ENCODE results near the gene TMEM170A. TPM values are rescaled to one million over a fixed set of nuclear protein-coding genes. Genes with fewer than 3 reads are reported as not detected.

Gene TMEM170A
- total and polyA plus RNA-seq, 2 of the 13 experiments (the other 11 are each of a cell fraction or from before 2014, with no cell fraction given) = 35.7 to 39.7 TPM

DNA sequence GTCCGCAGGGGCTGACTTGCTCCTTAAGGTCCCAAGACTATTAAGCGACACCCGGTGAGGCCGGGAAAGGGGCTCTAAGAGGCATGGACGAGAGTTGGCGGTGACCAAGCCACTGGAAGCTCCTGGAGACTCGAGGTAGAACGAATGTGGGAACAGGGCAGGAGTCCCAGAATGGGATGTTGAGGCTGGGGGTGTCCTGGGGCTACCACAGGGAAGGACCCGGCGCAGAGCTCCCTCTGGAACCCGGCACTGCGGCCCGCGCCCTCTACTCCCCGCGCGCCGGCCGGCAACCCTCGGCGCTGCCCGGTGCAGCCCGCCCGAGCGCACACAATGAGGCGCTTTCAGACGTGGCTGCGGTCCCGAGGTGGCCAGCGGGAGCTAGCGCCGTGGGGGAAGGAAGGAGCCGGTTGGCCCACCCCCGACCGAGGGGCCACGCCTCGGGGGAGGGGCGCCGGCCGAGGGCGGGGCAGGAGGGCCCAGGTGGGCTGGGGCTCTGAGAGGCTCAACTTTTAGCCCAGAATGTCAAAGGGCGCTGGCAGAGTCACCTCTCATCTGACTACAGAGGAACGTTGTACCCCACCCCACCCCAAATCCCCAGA, 30.7 kb upstream of the TMEM170A start, which contains the start of gene CHST6 (continued):
- TF ChIP-seq, protein P1, sequence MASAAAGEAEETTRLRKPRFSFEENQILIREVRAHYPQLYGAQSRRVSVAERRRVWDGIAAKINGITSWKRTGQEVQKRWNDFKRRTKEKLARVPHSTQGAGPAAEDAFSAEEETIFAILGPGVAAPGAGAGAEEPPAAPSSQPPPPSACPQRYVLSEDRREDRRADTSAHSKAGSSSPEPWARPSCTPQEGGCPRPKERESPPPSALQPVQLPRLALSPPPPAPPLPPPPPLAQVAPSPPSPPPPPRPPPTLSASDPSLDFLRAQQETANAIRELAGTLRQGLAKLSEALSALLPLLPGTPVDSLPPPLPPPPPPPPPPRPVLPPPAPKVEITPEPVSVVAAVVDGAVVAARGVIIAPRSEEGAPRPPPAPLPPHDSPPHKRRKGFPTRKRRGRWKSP (CRISPR knock-in tag; IDR thresholded peaks at IDR 0.05) = peak; percentile 94
- TF ChIP-seq ZNF350 (CRISPR knock-in tag; IDR thresholded peaks at IDR 0.05; ENCODE audit: borderline replicate concordance, low read depth) (no peak), ZNF629 (CRISPR knock-in tag; conservative IDR thresholded peaks at IDR 0.05) (no peak), HDAC1 (CRISPR knock-in tag; IDR thresholded peaks at IDR 0.05) (0 out of 2 replicates have a peak, but pooled peaks have one; percentile 35), ZNF430 (CRISPR knock-in tag; IDR thresholded peaks at IDR 0.05) (peak; percentile 44; the same call in 1 of the 2 replicates), KDM2A (CRISPR knock-in tag; IDR thresholded peaks at IDR 0.05; ENCODE audit: borderline replicate concordance, low read depth) (peak; percentile 23; the same call in 1 of the 2 replicates), ZFX (CRISPR knock-in tag; IDR thresholded peaks at IDR 0.05; ENCODE audit: low read depth) (peak; percentile 47; the same call in 1 of the 2 replicates), RBFOX2 (IDR thresholded peaks at IDR 0.05; ENCODE audit: low read depth, low read length) (0 out of 2 replicates have a peak, but pooled peaks have one; percentile 30), ZNF878 (CRISPR knock-in tag; IDR thresholded peaks at IDR 0.05) (0 out of 2 replicates have a peak, but pooled peaks have one; percentile 45)
- TF ChIP-seq, protein P2, sequence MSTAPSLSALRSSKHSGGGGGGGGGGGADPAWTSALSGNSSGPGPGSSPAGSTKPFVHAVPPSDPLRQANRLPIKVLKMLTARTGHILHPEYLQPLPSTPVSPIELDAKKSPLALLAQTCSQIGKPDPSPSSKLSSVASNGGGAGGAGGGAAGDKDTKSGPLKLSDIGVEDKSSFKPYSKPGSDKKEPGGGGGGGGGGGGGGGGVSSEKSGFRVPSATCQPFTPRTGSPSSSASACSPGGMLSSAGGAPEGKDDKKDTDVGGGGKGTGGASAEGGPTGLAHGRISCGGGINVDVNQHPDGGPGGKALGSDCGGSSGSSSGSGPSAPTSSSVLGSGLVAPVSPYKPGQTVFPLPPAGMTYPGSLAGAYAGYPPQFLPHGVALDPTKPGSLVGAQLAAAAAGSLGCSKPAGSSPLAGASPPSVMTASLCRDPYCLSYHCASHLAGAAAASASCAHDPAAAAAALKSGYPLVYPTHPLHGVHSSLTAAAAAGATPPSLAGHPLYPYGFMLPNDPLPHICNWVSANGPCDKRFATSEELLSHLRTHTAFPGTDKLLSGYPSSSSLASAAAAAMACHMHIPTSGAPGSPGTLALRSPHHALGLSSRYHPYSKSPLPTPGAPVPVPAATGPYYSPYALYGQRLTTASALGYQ (CRISPR knock-in tag; IDR thresholded peaks at IDR 0.05) = 0 out of 2 replicates have a peak, but pooled peaks have one; percentile 33
